Naive B cell (primary cell): ENCODE data around the gene KCNJ11. TPM values are rescaled to one million over a fixed set of nuclear protein-coding genes. Genes with fewer than 3 reads are reported as not detected.

Experiments
- ATAC-seq, 2 donors: fragments of 150-1000 bp; cut with Tn5 transposase; 2 replicates each; pipeline ENCODE4 v1.10.0; 2021; ENCODE audit warnings: low read depth in 2 of 2, mild to moderate bottlenecking in 2 of 2, moderate library complexity in 2 of 2
- DNase-seq: peaks from one replicate; pipeline ENCODE4 v3.0.0; 2022
- H3K27ac Mint-ChIP-seq, 6 donors: one replicate each; pipeline ENCODE4 v1.8.0; 2020 to 2022; ENCODE audit warnings: mild to moderate bottlenecking in 6 of 6, mixed read lengths in 6 of 6, moderate library complexity in 5 of 6, inconsistent platforms in 2 of 6
- H3K27me3 Mint-ChIP-seq, 3 donors: one replicate each; pipeline ENCODE4 v1.8.0; 2021 to 2022; ENCODE audit warnings: mixed read lengths in 3 of 3, mild to moderate bottlenecking in 1 of 3
- H3K36me3 Mint-ChIP-seq, 2 donors: one replicate each; pipeline ENCODE4 v1.8.0; 2020 to 2022; ENCODE audit warnings: mixed read lengths in 2 of 2, inconsistent platforms in 1 of 2, mild to moderate bottlenecking in 1 of 2
- H3K4me1 Mint-ChIP-seq, 3 donors: one replicate each; pipeline ENCODE4 v1.8.0; 2020 to 2022; ENCODE audit warnings: mixed read lengths in 3 of 3, inconsistent platforms in 1 of 3, mild to moderate bottlenecking in 1 of 3, moderate library complexity in 1 of 3
- H3K4me3 Mint-ChIP-seq, 8 donors: one replicate each; pipeline ENCODE4 v1.8.0; 2020 to 2022; ENCODE audit warnings: mild to moderate bottlenecking in 8 of 8, mixed read lengths in 8 of 8, moderate library complexity in 8 of 8, inconsistent platforms in 2 of 8
- H3K9me3 Mint-ChIP-seq, 7 donors: one replicate each; pipeline ENCODE4 v1.8.0; 2020 to 2022; ENCODE audit warnings: mixed read lengths in 7 of 7, mild to moderate bottlenecking in 5 of 7, inconsistent platforms in 2 of 7, moderate library complexity in 1 of 7
- polyA plus RNA-seq, 6 donors: library from polyadenylated mRNA; unstranded; fragments of 300-500 nt; fragmentation: Illumina TruSeq; gene quantifications; one replicate each; pipeline ENCODE4 v1.2.3, GENCODE V29; 2021; ENCODE audit warnings: low read depth in 6 of 6

KCNJ11 gene
- polyA plus RNA-seq, 6 donors from 2014 or later, result 0.49 to 0.67 TPM; not detected in 4

DNA sequence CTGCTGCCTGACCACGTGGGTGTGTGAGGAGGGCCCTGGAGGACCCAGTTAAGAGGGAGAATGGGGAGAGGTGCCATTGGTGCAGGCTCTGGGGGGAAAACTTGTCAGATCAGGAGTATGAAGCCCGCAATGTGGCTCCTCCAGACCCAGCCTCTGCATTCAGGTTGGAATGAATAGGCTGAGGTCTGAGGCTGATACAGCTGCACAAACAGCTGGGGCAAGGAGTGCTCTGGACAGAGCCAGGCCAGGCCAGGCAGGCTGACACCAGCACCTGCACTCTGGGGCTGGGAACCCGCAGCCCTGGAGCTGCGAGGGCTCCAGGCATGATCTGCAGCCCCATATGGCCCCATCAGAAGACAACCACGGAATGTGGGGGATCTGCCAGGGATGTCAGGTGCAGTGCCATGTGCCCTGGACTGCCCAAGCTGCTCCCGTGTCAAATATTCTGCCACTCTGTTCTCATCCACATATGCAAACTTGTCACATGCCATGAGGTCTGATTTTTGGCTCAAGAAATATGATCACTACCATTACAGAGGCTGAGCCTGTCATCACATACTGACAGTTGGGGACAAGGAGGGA is 27.2 kb upstream of the KCNJ11 start:
- DNase-seq (no peak), ATAC-seq (no peak)
- H3K4me3 Mint-ChIP-seq, result peak overlapping the region in 1 of 8 donors; percentile 24
- H3K27ac Mint-ChIP-seq, result peak overlapping the region in 2 of 6 donors; percentile 5 to 48
- no peaks in the 10 kb centered on the region for H3K36me3 Mint-ChIP-seq
- peaks cover 26 to 55% (median 49%) of the 10 kb centered on the region in 3 donors for H3K27me3 Mint-ChIP-seq
- no peaks in the 10 kb centered on the region for H3K4me1 Mint-ChIP-seq
- peaks cover 0 to 2% (median 0%) of the 10 kb centered on the region in 7 donors for H3K9me3 Mint-ChIP-seq

GRCh38 chr11:17414992-17415391 is 26.5 kb upstream of the KCNJ11 start:
- DNase-seq (no peak), ATAC-seq (no peak)
- H3K27me3 Mint-ChIP-seq, result peaks cover 25 to 53% (median 53%) of the 10 kb centered on the region in 3 donors
- no peaks in the 10 kb centered on the region for H3K36me3 Mint-ChIP-seq
- H3K9me3 Mint-ChIP-seq, result peaks cover 0 to 2% (median 0%) of the 10 kb centered on the region in 7 donors
- no peaks in the 10 kb centered on the region for H3K4me1 Mint-ChIP-seq
- no peak overlapping the region for H3K4me3 Mint-ChIP-seq
- peak overlapping the region in 1 of 6 donors; percentile 48 for H3K27ac Mint-ChIP-seq

DNA sequence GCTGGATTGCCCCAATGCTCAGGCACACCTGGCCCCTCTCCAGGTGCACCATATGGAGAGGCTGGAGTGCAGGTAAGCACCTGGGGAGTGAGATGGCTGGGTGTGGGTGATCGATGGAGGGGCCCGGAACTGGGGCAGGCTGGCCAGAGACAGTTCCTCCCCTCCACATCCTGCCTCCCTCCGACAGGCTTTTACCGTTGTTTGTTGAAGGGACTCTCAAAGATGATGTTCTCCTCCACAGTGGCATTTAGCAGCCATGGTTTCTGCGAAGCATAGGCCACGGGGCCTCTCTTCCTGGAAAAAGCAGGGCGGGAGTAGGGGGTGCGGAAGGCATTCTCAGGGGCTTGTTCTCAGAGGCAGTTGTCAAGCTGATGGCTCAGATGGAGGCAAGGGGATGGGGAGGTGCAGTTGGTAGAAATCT is 25.9 kb upstream of the KCNJ11 start:
- Mint-ChIP-seq H3K27ac (no peak overlapping the region), H3K4me3 (no peak overlapping the region)

DNA sequence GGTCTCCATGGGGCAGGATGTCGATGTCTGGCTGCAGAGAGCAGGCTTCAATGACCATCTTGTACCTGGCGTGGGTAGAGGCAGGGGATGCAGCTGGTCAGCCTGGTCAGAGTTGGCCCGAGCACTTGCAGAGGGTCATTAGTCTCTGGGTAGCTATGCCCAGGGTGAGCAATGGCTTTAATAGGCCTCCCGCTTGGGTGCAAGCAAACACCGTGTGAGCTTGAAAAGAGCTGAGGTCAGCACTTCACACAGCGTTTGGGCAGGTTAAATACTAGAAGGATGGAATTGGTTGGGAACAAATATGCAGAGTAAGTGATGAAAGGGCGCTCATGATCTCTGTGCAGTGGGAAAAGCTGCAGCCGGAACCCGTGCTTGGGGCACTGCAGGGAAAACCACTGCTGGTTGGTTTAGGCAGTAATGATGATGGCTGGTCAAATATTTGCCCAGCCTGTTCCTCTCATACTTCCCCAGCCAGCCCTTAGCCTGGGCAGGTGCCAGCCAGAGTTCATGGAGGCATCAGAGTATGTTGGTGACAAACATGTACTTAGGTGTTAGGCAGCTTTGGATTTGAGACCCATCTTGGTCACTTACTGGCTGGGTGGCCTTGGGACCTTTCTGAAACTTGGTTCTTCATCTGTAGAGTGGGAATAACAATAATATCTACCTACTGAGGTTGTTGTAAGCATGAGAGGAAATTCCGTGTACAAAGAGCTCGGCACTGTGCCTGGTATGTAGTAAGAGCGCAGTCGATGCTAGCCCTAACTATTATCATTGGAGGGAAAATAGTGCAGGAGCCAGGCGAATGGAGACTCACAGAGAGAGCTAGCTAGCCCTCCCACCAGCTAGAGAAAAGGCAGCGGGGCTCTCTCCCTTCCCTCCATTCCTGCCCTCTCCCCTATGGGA is 25.2 kb upstream of the KCNJ11 start:
- DNase-seq, result no peak
- Mint-ChIP-seq H3K4me3 (no peak overlapping the region), H3K36me3 (no peaks in the 10 kb centered on the region), H3K4me1 (no peaks in the 10 kb centered on the region), H3K9me3 (peaks cover 0 to 2% (median 0%) of the 10 kb centered on the region in 7 donors), H3K27ac (no peak overlapping the region), H3K27me3 (peaks cover 15 to 46% (median 40%) of the 10 kb centered on the region in 3 donors)
- no peak for ATAC-seq

More for the DNA sequence above, 25.9 kb upstream of the KCNJ11 start:
- Mint-ChIP-seq H3K4me1 (no peaks in the 10 kb centered on the region), H3K9me3 (peaks cover 0 to 2% (median 0%) of the 10 kb centered on the region in 7 donors), H3K27me3 (peaks cover 18 to 50% (median 47%) of the 10 kb centered on the region in 3 donors), H3K36me3 (no peaks in the 10 kb centered on the region)
- DNase-seq (no peak), ATAC-seq (no peak)

DNA sequence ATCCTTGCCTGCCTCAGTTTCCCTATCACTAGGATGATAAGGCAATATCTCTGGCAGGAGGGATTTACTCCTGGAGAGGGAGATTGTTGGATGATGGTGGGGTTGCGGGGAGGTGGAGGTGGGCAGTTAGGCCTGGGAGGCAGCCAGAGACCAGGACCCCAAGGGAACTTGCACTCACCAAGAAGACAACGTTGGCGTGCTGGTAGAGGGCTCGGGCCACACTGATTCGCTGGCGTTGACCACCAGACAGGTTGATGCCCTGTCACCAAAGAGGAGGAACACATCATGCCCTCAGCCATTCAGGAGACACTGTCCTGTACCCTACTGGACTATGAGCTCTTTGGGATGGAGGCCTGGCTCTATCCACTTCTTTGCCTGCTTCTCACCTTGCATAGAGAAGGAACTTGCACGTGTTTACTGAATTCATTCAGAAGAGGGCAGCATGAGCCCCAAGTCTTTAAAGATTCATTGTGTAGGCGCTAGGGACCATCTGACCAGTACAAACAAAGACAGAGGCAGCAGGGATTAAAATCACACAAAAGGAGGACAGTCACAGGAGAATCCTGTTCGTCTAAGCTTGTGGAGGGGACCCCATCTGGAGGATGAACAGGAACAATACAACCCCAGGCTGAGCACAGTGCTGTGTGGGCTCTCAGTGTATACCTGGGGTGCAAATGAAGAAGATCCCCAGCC is 24.2 kb upstream of the KCNJ11 start:
- H3K27me3 Mint-ChIP-seq, result peaks cover 15 to 40% (median 33%) of the 10 kb centered on the region in 3 donors
- peaks cover 0 to 2% (median 0%) of the 10 kb centered on the region in 7 donors for H3K9me3 Mint-ChIP-seq
- no peak for ATAC-seq
- H3K36me3 Mint-ChIP-seq, result no peaks in the 10 kb centered on the region
- H3K27ac Mint-ChIP-seq, result no peak overlapping the region
- no peak overlapping the region for H3K4me3 Mint-ChIP-seq
- DNase-seq, result no peak
- no peaks in the 10 kb centered on the region for H3K4me1 Mint-ChIP-seq

- Mint-ChIP-seq H3K36me3 (no peaks in the 10 kb centered on the region), H3K9me3 (peaks cover 0 to 4% (median 0%) of the 10 kb centered on the region in 7 donors), H3K27me3 (peaks cover 13 to 41% (median 32%) of the 10 kb centered on the region in 3 donors), H3K4me1 (no peaks in the 10 kb centered on the region), H3K27ac (peak overlapping the region in 1 of 6 donors; percentile 16), H3K4me3 (peak overlapping the region in 1 of 8 donors; percentile 21)
- no peak for DNase-seq
- ATAC-seq, result no peak
Measured at GRCh38 chr11:17411418-17411817, 23.0 kb upstream of the KCNJ11 start.

DNA sequence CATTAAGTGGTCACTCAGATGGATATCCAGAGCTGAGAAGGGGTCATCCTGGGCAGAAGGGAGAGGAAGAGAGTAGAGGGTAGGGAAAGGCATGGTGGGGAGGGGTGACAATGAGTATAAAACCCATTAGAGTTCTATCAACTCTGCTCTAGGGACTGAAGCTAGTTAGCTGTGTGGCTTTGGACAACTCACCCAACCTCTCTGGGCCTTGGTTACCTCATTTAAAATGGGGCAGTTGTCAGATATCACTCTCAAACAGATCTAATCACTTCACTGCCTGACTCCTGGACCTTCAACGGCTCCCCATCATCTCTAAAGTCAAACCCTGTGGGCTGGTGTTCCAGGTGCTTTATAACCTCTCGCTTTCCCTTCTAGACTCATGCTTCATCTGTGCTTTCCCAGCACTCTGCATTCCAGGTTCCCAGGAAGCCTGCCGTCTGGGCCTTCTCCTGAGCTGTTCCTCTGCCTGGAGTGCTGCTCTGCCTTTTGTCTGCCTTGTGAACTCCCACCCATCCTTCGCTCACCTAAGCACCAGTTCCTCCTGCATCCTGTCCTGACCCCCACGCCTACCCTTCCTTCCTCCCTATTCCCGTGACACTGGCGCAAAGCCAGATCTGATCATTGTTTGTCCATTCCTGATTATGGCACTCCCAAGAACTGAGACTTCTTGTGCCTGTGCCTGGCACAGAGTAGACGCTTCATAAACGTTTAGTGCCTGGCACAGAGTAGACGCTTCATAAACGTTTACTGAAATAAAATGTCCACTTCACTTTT is 22.3 kb upstream of the KCNJ11 start:
- no peak for DNase-seq
- Mint-ChIP-seq H3K36me3 (no peaks in the 10 kb centered on the region), H3K4me3 (no peak overlapping the region), H3K27me3 (peaks cover 10 to 41% (median 31%) of the 10 kb centered on the region in 3 donors), H3K9me3 (peaks cover 0 to 4% (median 0%) of the 10 kb centered on the region in 7 donors), H3K4me1 (no peaks in the 10 kb centered on the region), H3K27ac (peak overlapping the region in 3 of 6 donors; percentile 16 to 65 (median 45))
- no peak for ATAC-seq

DNA sequence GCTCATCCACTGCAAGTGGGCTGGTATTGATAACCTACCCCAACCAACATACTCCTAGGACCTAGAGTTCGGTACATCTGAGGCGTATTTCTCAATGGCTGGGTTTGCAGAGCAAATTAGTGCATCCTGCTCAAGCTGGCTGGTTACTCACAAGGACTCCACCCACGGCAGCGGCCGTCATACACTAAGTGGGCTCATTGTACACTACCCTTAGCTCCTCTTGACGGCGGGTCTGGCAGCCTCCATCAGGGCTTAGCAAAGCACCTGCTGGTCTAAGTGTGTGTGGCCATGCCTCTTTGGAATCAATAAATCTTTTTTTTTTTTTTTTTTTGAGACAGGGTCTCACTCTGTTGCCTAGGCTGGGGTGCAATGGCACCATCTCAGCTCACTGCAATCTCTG is 20.2 kb upstream of the KCNJ11 start:
- DNase-seq, result no peak
- ATAC-seq, result no peak
- Mint-ChIP-seq H3K4me3 (no peak overlapping the region), H3K36me3 (no peaks in the 10 kb centered on the region), H3K27ac (no peak overlapping the region), H3K27me3 (peaks cover 5 to 32% (median 23%) of the 10 kb centered on the region in 3 donors), H3K9me3 (peaks cover 0 to 4% (median 0%) of the 10 kb centered on the region in 7 donors), H3K4me1 (no peaks in the 10 kb centered on the region)

- DNase-seq (no peak), ATAC-seq (no peak)
- H3K27me3 Mint-ChIP-seq, result peaks cover 4 to 27% (median 18%) of the 10 kb centered on the region in 3 donors
- peaks cover 0 to 4% (median 0%) of the 10 kb centered on the region in 7 donors for H3K9me3 Mint-ChIP-seq
- H3K27ac Mint-ChIP-seq, result peak overlapping the region in 1 of 6 donors; percentile 42
- no peaks in the 10 kb centered on the region for H3K4me1 Mint-ChIP-seq
- no peak overlapping the region for H3K4me3 Mint-ChIP-seq
- no peaks in the 10 kb centered on the region for H3K36me3 Mint-ChIP-seq
Measured at GRCh38 chr11:17408026-17408425, 19.6 kb upstream of the KCNJ11 start.

GRCh38 chr11:17407575-17407974 is 19.1 kb upstream of the KCNJ11 start:
- Mint-ChIP-seq H3K27me3 (peaks cover 4 to 23% (median 18%) of the 10 kb centered on the region in 3 donors), H3K27ac (no peak overlapping the region), H3K9me3 (peaks cover 0 to 4% (median 0%) of the 10 kb centered on the region in 7 donors), H3K4me1 (no peaks in the 10 kb centered on the region), H3K36me3 (no peaks in the 10 kb centered on the region), H3K4me3 (no peak overlapping the region)
- no peak for DNase-seq
- no peak for ATAC-seq

DNA sequence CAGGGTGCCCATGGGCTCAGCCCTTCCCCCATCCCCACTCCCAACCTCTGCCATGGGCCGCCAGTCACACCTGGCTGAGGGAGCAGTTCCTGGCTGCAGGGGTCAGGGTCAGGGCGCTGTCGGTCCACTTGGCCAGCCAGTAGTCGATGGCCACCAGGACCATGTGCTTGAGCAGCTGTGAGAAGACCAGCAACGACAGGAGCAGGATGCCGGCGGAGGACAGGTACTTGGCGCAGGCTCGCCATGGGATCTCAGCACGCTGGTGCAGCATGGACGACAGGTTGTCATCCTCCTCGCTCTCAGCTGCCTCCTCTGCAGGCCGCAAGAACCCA is 18.3 kb upstream of the KCNJ11 start:
- Mint-ChIP-seq H3K27me3 (peaks cover 0 to 20% (median 18%) of the 10 kb centered on the region in 3 donors), H3K4me1 (no peaks in the 10 kb centered on the region), H3K9me3 (peaks cover 0 to 4% (median 0%) of the 10 kb centered on the region in 7 donors), H3K36me3 (no peaks in the 10 kb centered on the region), H3K27ac (no peak overlapping the region), H3K4me3 (no peak overlapping the region)
- ATAC-seq (no peak), DNase-seq (no peak)

DNA sequence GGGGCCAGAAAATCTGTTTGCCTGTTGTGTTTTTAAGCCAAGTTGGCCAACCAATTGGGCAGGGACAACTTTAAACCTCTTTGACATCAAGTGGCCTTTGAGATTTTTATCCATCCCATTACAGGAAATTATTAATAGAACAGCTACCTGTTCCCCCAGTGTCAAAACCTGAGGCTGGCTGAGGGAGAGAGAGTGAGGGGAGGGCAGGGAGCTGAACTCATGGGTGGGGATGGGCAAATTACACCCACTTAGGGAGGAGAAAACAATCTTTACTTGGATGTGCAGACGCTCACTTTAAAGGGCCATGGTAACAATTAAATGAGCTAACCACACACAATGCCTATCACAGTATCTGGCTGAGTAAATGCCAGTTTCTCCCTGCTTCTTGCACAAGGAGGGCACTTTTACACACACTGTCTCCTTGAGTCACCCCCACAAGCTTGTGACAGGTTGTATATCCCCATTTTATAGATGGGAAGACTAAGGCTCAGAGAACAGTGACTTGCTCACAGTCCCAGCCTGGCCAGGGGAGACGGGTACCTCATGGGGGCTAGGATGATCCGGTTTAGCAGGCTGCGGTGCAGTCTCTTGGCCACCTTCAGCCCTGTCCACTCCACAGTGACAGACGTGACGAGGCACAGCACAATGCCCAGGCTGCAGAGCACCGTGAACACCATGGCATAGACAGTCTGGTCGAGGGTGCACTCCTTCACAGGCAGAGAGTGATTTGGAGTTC is 17.8 kb upstream of the KCNJ11 start:
- Mint-ChIP-seq H3K27me3 (peaks cover 0 to 14% (median 13%) of the 10 kb centered on the region in 3 donors), H3K4me1 (no peaks in the 10 kb centered on the region), H3K27ac (no peak overlapping the region), H3K9me3 (peaks cover 0 to 4% (median 0%) of the 10 kb centered on the region in 7 donors), H3K36me3 (no peaks in the 10 kb centered on the region), H3K4me3 (no peak overlapping the region)
- no peak for DNase-seq
- no peak for ATAC-seq
